ENCODE results near the gene RRBP1. TPM values are rescaled to one million over a fixed set of nuclear protein-coding genes. Genes with fewer than 3 reads are reported as not detected.
A peak's percentile ranks its signal among the peaks of the same experiment; 100 is the strongest.
"Not testable (repeated sequence)": the region's sequence is repeated elsewhere in the genome, so short reads cannot be mapped to it uniquely, and the experiment has no call there.

Gene RRBP1
- total and polyA plus RNA-seq, 2 experiments from 2014 or later: 193 to 242 TPM

DNA sequence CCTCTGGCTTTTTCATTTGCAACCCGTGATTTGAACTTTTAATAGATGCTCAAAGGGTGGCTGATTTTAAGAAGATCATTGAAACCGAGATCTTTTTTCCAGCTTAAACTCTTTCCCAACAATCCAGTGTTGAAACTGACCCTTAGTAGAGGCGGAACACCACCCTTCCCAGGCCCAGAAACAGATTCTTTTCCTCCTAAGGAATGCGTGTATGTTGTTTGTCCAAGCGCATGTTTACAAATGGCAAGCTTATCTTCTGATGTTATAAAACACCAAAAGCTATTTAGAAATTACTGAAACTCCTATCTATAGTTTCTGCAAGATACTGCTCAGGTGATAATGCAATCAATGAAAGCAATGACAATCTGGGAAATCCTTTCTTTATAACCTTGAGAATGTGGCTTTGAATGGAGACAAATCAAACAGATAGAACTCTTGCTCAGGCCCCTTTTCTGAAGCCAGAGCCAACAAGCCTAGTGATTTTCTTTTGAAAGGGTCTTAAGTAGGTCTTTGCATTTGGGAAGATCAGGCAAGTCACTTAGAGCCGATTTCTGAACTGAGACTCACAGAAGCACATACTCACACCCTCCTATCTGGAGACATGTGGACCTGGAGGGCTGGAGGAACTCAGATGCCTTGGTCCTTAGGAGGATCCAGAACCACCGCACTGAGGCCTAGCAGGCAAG, 26.8 kb upstream of the RRBP1 start:
- 63% methylated on average over 7 of the region's 7 CpGs for WGBS (ENCODE audit: low lambda C conversion rate, missing lambda C conversion rate)
- H3K36me3 ChIP-seq (replicated peaks; ENCODE audit: insufficient read depth, low read depth): no peaks in the 10 kb centered on the region
- TF ChIP-seq EZH2phosphoT487 (IDR thresholded peaks at IDR 0.05; ENCODE audit: low read depth, severe bottlenecking, unreplicated experiment) (no peak), EZH2 (IDR thresholded peaks at IDR 0.05; ENCODE audit: borderline replicate concordance) (no peak)
- TF ChIP-seq, protein P1, sequence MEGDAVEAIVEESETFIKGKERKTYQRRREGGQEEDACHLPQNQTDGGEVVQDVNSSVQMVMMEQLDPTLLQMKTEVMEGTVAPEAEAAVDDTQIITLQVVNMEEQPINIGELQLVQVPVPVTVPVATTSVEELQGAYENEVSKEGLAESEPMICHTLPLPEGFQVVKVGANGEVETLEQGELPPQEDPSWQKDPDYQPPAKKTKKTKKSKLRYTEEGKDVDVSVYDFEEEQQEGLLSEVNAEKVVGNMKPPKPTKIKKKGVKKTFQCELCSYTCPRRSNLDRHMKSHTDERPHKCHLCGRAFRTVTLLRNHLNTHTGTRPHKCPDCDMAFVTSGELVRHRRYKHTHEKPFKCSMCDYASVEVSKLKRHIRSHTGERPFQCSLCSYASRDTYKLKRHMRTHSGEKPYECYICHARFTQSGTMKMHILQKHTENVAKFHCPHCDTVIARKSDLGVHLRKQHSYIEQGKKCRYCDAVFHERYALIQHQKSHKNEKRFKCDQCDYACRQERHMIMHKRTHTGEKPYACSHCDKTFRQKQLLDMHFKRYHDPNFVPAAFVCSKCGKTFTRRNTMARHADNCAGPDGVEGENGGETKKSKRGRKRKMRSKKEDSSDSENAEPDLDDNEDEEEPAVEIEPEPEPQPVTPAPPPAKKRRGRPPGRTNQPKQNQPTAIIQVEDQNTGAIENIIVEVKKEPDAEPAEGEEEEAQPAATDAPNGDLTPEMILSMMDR (IDR thresholded peaks at IDR 0.05; ENCODE audit: poor library complexity): no peak
- DNase-seq (ENCODE audit: low spot score): no peak
- no peak overlapping the region for H2AFZ ChIP-seq
- H3K4me1 ChIP-seq (ENCODE audit: insufficient read depth): peaks cover 49% of the 10 kb centered on the region
- H3K27ac ChIP-seq: peak overlapping the region; percentile 91
- H3K9me2 ChIP-seq (replicated peaks; ENCODE audit: insufficient read depth): no peaks in the 10 kb centered on the region
- H3K27me3 ChIP-seq: no peaks in the 10 kb centered on the region
- H3K9me3 ChIP-seq (ENCODE audit: low read depth): no peaks in the 10 kb centered on the region
- H4K20me1 ChIP-seq (ENCODE audit: insufficient read depth, poor library complexity, severe bottlenecking): no peaks in the 10 kb centered on the region
- no peak overlapping the region for H3K4me3 ChIP-seq
- no peaks in the 10 kb centered on the region for H3K79me2 ChIP-seq
- H3K4me2 ChIP-seq: peak overlapping the region; percentile 69

DNA sequence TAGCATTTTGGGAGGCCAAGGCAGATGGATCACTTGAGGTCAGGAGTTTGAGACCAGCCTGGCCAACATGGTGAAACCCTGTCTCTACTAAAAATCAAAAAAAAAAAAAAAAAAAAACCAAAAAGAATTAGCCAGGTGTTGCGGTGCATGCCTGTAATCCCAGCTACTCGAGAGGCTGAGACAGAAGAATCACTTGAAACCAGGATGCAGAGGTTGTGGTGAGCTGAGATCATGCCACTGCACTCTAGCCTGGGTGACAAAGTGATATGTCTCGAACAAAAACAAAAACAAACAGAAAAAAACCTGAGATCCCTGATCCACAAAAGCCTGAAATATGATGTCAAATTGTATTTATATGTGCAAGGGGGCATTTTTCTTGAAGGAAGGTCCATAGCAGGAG, 25.9 kb upstream of the RRBP1 start:
- H3K27me3 ChIP-seq; H2AFZ ChIP-seq; H3K36me3 ChIP-seq (replicated peaks; ENCODE audit: insufficient read depth, low read depth); H4K20me1 ChIP-seq (ENCODE audit: insufficient read depth, poor library complexity, severe bottlenecking); H3K4me2 ChIP-seq; H3K9me2 ChIP-seq (replicated peaks; ENCODE audit: insufficient read depth); DNase-seq (ENCODE audit: low spot score); H3K9me3 ChIP-seq (ENCODE audit: low read depth); H3K4me3 ChIP-seq; H3K79me2 ChIP-seq: not testable (repeated sequence)
- Histone ChIP-seq H3K27ac (peak overlapping the region; percentile 91), H3K4me1 (ENCODE audit: insufficient read depth) (peaks cover 49% of the 10 kb centered on the region)
- WGBS (ENCODE audit: low lambda C conversion rate, missing lambda C conversion rate): 89% methylated on average over 3 of the region's 3 CpGs

DNA sequence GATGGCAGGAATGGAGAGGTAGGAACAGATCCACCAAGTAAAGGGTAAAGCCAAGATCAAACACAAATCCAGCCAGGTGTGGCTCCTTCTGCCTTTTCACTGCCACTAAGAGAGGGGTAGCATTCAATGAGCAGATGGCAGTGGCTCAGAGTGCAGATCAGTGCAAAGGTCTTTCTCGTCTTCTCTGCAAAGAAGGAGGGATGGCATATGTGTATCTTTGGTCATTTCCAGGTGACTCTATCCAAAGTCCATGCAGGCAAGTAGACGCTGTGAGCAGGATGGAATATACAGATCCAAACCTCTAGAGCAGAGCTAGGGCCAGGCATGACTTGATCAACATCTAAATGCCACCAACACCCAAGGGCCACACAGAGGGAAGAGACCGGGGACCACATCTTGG, 24.6 kb upstream of the RRBP1 start:
- H3K9me2 ChIP-seq (replicated peaks; ENCODE audit: insufficient read depth): no peaks in the 10 kb centered on the region
- no peak overlapping the region for H3K4me2 ChIP-seq
- no peaks in the 10 kb centered on the region for H3K36me3 ChIP-seq (replicated peaks; ENCODE audit: insufficient read depth, low read depth)
- no peak for DNase-seq (ENCODE audit: low spot score)
- TF ChIP-seq, protein P1 (IDR thresholded peaks at IDR 0.05; ENCODE audit: poor library complexity): no peak
- TF ChIP-seq EZH2phosphoT487 (IDR thresholded peaks at IDR 0.05; ENCODE audit: low read depth, severe bottlenecking, unreplicated experiment) (no peak), EZH2 (IDR thresholded peaks at IDR 0.05; ENCODE audit: borderline replicate concordance) (no peak)
- H2AFZ ChIP-seq: no peak overlapping the region
- H3K4me1 ChIP-seq (ENCODE audit: insufficient read depth): peaks cover 38% of the 10 kb centered on the region
- WGBS (ENCODE audit: low lambda C conversion rate, missing lambda C conversion rate): 83% methylated on average over 3 of the region's 3 CpGs
- peak overlapping the region; percentile 91 for H3K27ac ChIP-seq
- H3K9me3 ChIP-seq (ENCODE audit: low read depth): no peaks in the 10 kb centered on the region
- no peaks in the 10 kb centered on the region for H3K27me3 ChIP-seq
- no peaks in the 10 kb centered on the region for H3K79me2 ChIP-seq
- H3K4me3 ChIP-seq: no peak overlapping the region
- H4K20me1 ChIP-seq (ENCODE audit: insufficient read depth, poor library complexity, severe bottlenecking): no peaks in the 10 kb centered on the region

DNA sequence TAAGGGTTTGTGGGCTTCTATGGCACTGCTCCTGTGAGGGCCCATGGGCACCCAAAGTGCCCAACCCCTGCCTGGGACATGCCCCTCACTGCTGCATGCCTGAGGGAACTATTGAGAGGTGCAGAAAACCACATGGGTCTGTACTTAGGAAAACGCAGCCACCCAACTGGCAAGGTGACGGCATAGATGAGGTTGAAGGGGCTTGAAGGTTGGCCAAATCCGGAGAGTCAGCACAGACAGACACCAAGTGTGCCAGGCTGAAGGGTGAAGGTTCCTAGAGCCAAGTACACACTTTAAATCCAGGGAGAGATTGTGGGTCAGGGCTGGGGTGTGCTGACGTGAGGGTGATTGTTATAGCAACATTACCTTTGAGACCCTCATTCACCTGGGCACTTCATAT, 23.9 kb upstream of the RRBP1 start:
- no peaks in the 10 kb centered on the region for H3K36me3 ChIP-seq (replicated peaks; ENCODE audit: insufficient read depth, low read depth)
- no peak for DNase-seq (ENCODE audit: low spot score)
- no peak for TF ChIP-seq EZH2 (IDR thresholded peaks at IDR 0.05; ENCODE audit: borderline replicate concordance)
- TF ChIP-seq, protein P1 (IDR thresholded peaks at IDR 0.05; ENCODE audit: poor library complexity): no peak
- TF ChIP-seq EZH2phosphoT487 (IDR thresholded peaks at IDR 0.05; ENCODE audit: low read depth, severe bottlenecking, unreplicated experiment): no peak
- H3K79me2 ChIP-seq: no peaks in the 10 kb centered on the region
- no peaks in the 10 kb centered on the region for H3K9me2 ChIP-seq (replicated peaks; ENCODE audit: insufficient read depth)
- H3K9me3 ChIP-seq (ENCODE audit: low read depth): no peaks in the 10 kb centered on the region
- no peak overlapping the region for H3K4me2 ChIP-seq
- H3K4me3 ChIP-seq: no peak overlapping the region
- H2AFZ ChIP-seq: no peak overlapping the region
- H3K27ac ChIP-seq: peak overlapping the region; percentile 49
- WGBS (ENCODE audit: low lambda C conversion rate, missing lambda C conversion rate): 88% methylated on average over 4 of the region's 4 CpGs
- no peaks in the 10 kb centered on the region for H3K27me3 ChIP-seq
- H3K4me1 ChIP-seq (ENCODE audit: insufficient read depth): peaks cover 31% of the 10 kb centered on the region
- no peaks in the 10 kb centered on the region for H4K20me1 ChIP-seq (ENCODE audit: insufficient read depth, poor library complexity, severe bottlenecking)

Data from hepatocyte (in vitro differentiated cells).